Measurements from ENCODE around the gene GDF9. TPM values are rescaled to one million over a fixed set of nuclear protein-coding genes. Genes with fewer than 3 reads are reported as not detected.

Gene GDF9
- total RNA-seq, 1 experiment from 2014 or later = 0.54 TPM

- DNase-seq (ENCODE audit: low read depth, low spot score) (no peak), ATAC-seq (no peak)
- Histone ChIP-seq H3K36me3 (ENCODE audit: control insufficient read depth, insufficient read depth, low read length) (no peaks in the 10 kb centered on the region), H3K27me3 (ENCODE audit: control insufficient read depth, insufficient read depth, low read length) (no peaks in the 10 kb centered on the region), H3K4me1 (ENCODE audit: control insufficient read depth, insufficient read depth, low read length) (peaks cover 17% of the 10 kb centered on the region), H3K4me3 (ENCODE audit: low read depth in 2 of 2, low read length in 2 of 2) (no peak overlapping the region), H3K9me3 (ENCODE audit: control insufficient read depth, insufficient read depth, low read depth, low read length) (no peaks in the 10 kb centered on the region), H3K27ac (ENCODE audit: low read length) (no peak overlapping the region)
- CTCF ChIA-PET = no interaction called here
- TF ChIP-seq TCF7L2 (IDR thresholded peaks at IDR 0.05; ENCODE audit: low read depth, low read length) (no peak), CTCF (IDR thresholded peaks at IDR 0.05) (no peak), SIN3A (IDR thresholded peaks at IDR 0.05; ENCODE audit: borderline replicate concordance, insufficient read depth, low read depth, low read length) (no peak), POLR2AphosphoS5 (IDR thresholded peaks at IDR 0.05; ENCODE audit: low read depth, low read length) (no peak), REST (IDR thresholded peaks at IDR 0.05; ENCODE audit: insufficient read depth in 1 of 2, low read depth in 2 of 2, low read length in 1 of 2) (no peak)
- intact Hi-C loops (cut with micrococcal nuclease; ENCODE audit: unreplicated experiment) (loop anchor here (10.0 kb wide), 1 partner anchor 440 kb away; no protein-coding TSS in a partner anchor), in situ Hi-C loops (cut with HindIII; ENCODE audit: low pct_unique_long_range_greater_than_20kb, low sequenced_read_pairs) (no loop called here)
- BruUV-seq (replicated peaks) = no TSS peak
- POLR2A ChIA-PET = no interaction called here
These were observed 41.8 kb downstream of the GDF9 start for GRCh38 chr5:132824426-132824825.

- Histone ChIP-seq H3K4me1 (ENCODE audit: control insufficient read depth, insufficient read depth, low read length) (peaks cover 14% of the 10 kb centered on the region), H3K27me3 (ENCODE audit: control insufficient read depth, insufficient read depth, low read length) (no peaks in the 10 kb centered on the region), H3K27ac (ENCODE audit: low read length) (no peak overlapping the region), H3K4me3 (ENCODE audit: low read depth in 2 of 2, low read length in 2 of 2) (no peak overlapping the region), H3K36me3 (ENCODE audit: control insufficient read depth, insufficient read depth, low read length) (no peaks in the 10 kb centered on the region), H3K9me3 (ENCODE audit: control insufficient read depth, insufficient read depth, low read depth, low read length) (no peaks in the 10 kb centered on the region)
- intact Hi-C loops (cut with micrococcal nuclease; ENCODE audit: unreplicated experiment) (loop anchor here (10.0 kb wide), 1 partner anchor 439 kb away; no protein-coding TSS in a partner anchor), in situ Hi-C loops (cut with HindIII; ENCODE audit: low pct_unique_long_range_greater_than_20kb, low sequenced_read_pairs) (no loop called here)
- CTCF ChIA-PET = no interaction called here
- ATAC-seq = no peak
- DNase-seq (ENCODE audit: low read depth, low spot score) = no peak
- BruUV-seq (replicated peaks) = no TSS peak
- TF ChIP-seq CTCF (IDR thresholded peaks at IDR 0.05) = no peak
- TF ChIP-seq SIN3A (IDR thresholded peaks at IDR 0.05; ENCODE audit: borderline replicate concordance, insufficient read depth, low read depth, low read length) = no peak
- TF ChIP-seq POLR2AphosphoS5 (IDR thresholded peaks at IDR 0.05; ENCODE audit: low read depth, low read length) = no peak
- TF ChIP-seq TCF7L2 (IDR thresholded peaks at IDR 0.05; ENCODE audit: low read depth, low read length) = no peak
- POLR2A ChIA-PET = no interaction called here
These were observed 42.7 kb downstream of the GDF9 start for GRCh38 chr5:132823481-132824050.
